Measurements from ENCODE around the gene CHRDL2.
"Not testable (repeated sequence)": the region's sequence is repeated elsewhere in the genome, so short reads cannot be mapped to it uniquely, and the experiment has no call there.

The CHRDL2 gene

DNA sequence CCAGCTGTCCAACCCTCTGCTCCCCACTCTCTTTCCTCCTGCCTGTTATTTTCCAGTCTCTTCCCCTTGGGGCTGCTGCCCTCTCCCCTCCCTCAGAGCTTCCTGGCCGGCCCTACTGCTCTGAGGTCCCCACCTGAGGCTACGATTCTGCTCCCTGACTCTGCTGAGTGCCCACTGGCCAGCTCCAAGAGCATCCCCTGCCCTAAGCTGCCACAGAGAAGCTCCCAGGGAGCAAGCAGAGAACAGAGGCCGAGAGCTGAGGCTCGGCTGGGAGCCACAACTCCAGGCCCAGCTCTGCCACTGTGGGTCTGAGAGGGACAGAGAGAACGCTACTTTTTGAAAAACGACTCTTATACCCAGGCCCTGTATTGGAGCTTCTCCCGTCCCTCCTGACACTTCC is 61.1 kb downstream of the CHRDL2 start:
- no peak for DNase-seq (ENCODE audit: low read depth in 2 of 2)

DNA sequence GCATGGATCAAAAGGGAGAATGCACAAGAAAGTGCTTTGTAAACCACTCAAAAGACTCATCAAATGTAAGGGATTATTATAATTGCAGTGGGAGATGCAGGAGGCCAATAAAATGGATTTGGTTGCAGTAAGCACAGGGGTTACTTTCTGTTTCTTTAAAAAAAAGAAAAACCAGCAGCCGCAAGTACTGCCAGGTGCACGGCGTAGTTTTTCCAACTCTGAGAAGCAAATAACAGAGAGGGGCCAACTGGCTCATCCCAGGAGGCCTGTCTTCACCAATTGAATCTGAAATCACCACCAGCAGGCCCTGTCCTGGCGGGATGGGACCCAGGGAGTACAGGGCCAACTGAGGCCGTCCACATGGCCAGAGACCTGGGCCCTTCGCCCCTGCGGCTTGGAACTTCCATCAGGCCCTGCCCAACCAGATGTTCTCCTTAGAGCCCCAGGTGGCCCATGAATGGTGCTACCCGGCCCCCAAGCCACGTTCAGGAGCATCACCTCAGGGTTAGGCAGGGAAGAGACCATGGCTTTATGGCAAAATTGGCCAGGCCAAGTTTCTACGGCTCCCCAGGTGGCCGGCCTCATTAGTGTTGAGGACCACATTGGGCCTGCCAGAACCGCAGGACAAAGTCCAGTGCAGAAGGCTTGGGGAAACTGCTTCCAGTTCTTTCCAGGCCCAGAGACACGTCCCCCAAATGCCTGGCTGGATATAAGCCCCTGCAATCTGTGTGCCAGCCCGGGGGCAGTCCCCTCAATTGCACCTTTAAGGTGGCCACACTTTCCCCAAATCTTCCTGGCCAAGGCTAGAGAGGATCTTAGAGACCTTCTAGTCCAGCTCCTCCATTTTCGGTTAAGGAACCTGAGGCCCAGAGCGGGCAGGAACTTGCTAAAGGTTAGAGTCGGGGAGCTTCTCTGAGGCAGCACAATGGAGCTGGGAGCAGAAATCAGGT is 61.7 kb downstream of the CHRDL2 start:
- DNase-seq (ENCODE audit: low read depth in 2 of 2): no peak

DNA sequence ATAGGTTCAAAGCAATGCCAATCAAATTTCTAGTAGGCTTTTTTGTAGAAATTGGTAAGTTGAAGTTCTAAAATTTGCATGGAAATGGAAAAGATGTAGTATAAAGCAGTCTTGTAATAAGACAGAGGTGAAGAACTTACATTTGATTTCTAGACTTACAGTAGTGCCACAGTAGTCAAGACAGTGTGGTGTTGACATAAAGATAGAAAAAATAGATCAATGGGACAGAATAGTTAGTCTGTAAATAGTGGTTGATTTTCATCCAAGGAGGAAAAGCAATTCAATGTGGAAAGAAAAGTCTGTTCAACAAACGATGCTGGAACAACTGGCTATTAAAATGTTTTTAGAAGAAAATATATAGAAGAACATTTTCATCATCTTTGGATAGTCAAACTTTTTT is 67.9 kb downstream of the CHRDL2 start:
- no peak for DNase-seq (ENCODE audit: low read depth in 2 of 2)

DNA sequence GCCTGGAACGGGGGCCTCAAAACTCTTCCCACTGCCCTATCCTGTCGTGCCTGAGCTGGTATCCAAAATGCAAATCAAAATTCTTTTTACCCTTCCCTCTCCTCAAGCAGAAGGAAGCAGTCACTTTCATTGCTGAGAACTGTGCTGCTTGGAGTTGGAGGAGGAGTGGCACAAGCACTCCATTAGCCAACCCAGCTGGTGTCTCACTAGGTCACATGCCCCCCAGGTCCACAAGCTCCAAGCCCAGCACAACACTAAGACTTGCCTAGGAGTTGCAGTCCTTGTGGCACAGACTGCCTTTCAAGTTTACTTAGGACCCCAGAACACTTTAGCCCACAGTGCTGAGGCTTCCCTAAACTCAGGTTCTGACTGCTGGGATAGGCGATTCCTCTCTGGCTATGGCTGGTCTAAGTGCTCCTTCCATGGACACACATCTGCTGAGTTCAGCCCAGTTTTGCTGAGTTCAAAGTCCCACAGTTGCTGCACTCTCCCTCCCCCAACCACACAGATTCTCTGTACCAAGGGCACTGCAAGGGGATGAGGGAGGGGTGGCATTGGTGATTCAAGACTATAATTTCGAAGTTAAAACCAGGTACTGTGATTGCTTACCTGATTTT is 68.6 kb downstream of the CHRDL2 start:
- DNase-seq (ENCODE audit: low read depth in 2 of 2): no peak

DNA sequence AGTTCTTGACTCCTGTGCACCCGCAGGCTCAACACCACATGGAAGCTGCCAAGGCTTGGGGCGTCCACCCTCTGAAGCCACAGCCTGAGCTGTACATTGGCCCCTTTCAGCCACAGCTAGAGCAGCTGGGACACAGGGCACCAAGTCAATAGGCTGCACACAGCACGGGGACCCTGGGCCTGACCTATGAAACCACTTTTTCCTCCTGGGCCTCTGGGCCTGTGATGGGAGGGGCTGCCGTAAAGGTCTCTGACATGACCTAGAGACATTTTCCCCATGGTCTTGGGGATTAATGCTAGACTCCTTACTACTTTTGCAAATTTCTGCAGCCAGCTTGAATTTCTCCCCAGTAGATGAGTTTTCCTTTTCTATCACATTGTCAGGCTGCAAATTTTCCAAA is 72.1 kb downstream of the CHRDL2 start:
- DNase-seq (ENCODE audit: low read depth in 2 of 2): not testable (repeated sequence)

DNA sequence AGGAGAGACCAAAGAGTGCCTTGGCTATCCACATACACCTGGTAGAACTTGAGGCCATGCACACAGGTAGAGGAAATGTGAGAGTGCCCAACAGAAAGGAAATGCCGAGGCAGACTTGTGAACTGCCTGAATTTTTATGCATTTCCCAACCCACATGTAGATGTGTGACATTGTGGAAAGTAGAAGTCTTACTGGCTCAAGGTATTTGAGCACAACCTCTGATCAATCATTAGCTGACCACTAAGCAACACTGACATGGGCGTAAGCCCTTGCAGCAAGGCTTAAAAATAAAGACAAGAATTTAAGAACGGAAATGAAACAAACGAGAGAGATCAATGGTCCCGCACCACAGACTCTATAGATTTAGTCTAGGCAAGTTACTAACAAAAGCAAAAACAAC is 76.2 kb downstream of the CHRDL2 start:
- no peak for DNase-seq (ENCODE audit: low read depth in 2 of 2)

DNA sequence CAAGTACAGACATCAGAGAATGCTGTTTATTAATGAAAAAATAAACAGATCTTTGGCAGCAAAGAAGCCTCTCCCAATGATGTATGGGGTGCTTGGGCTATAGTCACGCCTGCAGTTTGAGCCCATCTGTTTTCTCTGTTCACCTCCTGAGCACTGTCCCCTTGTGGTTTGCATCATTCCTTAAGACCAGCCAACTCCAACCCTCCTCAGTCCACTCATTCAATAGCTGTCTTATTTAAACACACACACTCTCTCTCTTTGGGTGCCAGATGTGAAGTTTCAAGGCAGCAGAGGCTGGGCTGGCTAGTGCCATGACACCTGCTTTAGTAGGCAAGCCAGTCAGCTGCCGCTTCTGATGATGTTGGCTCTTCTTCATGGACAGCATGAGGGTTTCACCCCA is 80.7 kb downstream of the CHRDL2 start:
- DNase-seq (ENCODE audit: low read depth in 2 of 2): no peak

DNA sequence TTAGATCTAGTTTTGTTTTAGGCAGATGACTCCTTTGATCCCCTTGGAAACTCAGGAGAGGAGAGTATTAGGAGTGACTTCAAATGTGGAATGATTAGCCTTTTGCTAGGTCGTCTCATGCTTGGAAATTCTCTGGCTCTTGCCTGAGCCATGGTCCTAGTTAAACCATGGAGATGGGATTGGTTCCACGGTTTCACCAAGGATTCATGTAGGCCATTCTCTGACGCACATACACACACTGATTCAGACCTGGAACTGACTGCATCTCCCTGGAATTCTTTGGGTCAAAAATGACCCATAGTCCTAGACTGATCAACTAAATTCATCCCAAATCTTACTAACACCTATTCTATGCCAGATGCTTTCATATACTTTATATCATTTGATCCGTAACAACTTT is 82.3 kb downstream of the CHRDL2 start:
- DNase-seq (ENCODE audit: low read depth in 2 of 2): no peak

DNA sequence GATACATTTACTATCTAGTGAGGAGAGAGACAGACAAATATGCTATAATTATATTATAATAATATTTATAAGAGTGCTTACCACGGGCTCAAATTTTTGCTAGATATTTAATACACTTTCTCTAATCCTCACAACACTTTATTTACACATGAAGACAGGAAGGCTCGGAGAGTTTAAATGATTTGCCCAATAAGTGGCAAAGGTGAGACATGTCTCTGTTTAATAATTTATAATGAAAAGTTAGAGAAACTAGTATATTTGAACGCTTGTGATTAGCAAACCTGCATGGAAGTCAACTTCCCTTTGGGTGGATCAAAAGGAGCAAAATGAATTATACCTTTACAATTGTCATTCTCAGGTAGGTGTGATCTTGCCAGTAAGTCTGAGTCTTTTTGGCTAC is 83.4 kb downstream of the CHRDL2 start:
- no peak for DNase-seq (ENCODE audit: low read depth in 2 of 2)

DNA sequence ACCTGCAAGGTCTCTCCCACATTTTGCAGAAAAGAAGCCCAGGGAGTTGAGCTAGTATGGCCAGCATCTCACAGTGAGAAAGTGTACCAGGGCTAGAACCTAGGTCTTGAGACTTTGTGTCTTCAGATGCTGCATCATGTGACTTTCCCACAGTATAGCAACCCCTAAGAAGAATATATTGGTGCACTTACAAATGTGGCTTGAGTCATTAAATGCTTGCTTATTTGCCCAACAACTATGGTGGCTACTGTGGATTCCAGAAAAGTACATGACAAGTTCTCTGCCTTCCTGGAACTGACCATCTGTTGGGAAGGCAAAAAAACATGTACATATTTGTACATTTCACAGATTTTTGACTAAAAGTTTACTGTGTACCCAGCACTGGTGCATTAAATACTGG is 83.8 kb downstream of the CHRDL2 start:
- no peak for DNase-seq (ENCODE audit: low read depth in 2 of 2)

DNA sequence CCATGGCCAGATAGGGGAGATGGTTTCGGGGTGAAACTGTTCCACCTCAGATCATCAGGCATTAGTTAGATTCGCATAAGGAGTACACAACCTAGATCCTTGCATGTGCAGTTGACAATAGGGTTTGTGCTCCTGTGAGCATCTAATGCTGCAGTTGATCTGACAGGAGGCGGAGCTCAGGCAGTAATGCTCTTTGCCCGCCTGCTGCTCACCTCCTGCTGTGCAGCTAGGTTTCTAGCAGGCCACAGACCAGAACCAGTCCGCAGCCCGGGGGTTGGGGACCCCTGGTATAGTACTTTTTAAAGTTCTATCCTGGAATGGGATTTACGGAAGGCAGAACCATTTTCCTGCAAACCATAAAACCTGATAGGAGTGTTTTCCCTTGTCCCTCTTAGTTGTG is 84.3 kb downstream of the CHRDL2 start:
- no peak for DNase-seq (ENCODE audit: low read depth in 2 of 2)

Data from activated CD8-positive, alpha-beta memory T cell treated with anti-CD3 and anti-CD28 coated beads for 4 hours (primary cell).